Measurements from ENCODE around the gene ACOX1.

ACOX1 gene

GRCh38 chr17:75978938-75979704 lies at the start of gene ACOX1, which contains the start of gene TEN1:
Gene ACOX1, minus strand, starts transcription at chr17:75979166. Its CDS starts 93 bp downstream, at chr17:75979073.
Gene TEN1, plus strand, starts transcription at chr17:75979240. Its CDS starts 6,953 bp downstream, at chr17:75986193.
- DNase-seq: peak; percentile 62 to 99 (median 96)

DNA sequence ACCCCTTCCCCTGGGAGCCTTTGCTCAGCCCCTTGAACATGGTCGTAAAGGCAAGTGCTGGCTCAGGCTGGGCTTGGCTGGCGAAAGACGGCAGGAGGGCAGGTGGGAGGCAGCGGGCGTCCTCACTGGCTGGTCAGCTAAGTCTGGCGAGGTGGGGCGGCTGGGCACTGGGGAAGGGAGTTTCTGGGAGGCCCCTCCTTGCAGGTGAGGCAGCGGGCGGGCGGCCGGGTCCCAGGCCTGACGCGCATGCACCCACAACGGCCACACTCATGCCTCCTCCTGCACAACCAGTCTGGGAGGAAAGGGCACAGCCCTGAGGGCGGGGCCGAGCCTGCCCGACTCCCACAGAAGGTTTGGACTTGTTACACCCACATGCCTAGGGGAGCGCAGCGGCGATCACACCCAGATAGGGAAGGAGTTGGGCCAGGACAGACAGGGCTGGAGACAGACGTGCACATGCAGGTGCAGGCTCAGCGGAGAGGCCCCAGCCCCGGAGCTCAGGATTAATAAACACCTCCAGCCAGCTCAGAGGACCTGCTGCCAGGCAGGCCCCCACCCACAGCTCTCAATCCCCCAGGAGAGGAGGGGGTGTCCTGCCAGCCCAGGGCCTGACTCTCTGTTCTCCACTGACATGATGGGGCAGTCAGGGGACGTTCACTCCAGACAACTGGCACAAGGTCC lies 48.3 kb upstream of the ACOX1 start, which contains the start of gene EVPL:
EVPL (minus strand) TSS at position 148 of the 681 bp plus-strand sequence; CDS start at position 40, 108 bp downstream.
- DNase-seq: no peak

DNA sequence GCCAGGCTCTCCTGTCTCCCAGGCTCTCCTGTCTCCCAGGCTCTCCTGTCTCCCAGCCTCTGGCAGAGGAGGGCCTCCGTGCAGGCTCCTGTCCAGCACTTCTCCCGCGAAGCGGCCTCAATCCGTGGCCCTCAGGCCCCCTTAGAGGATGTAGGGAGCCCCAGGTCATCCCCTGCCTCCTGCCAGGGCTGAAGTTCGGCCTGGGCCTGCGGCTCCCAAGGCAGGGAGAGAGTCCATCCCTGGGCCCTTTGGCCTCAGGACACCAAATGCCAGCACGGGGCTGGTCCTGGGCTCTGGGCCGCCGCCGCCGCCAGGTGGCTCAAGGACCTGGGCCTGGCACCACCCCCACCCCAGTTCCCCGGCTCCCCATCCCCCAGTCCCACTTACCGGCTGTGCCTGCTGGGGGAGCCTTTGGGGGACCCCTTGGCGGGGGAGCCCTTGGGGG lies 47.8 kb upstream of the ACOX1 start:
- DNase-seq: no peak

DNA sequence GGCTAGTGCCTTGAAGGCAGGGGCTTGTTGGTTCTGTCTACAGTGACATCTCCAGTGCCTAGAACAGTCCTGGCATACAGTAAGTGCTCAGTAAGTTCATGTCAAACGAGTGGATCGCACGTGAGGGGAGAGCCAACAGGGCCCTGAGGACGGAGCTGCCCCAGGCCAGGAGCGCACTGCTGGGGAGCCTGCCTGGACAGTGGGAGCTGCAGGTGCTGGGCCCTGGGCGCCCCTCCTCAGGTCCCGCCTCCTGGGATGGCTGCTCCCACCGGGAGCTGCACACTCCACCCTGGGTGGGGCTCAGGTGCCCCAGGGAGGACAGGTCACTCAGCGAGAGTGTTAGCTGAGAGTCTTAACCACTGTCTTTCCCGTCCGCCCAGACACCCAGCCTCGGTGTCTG lies 46.3 kb upstream of the ACOX1 start:
- DNase-seq: no peak

- DNase-seq: no peak
These were observed 45.4 kb upstream of the ACOX1 start for GRCh38 chr17:76024353-76024752.

DNA sequence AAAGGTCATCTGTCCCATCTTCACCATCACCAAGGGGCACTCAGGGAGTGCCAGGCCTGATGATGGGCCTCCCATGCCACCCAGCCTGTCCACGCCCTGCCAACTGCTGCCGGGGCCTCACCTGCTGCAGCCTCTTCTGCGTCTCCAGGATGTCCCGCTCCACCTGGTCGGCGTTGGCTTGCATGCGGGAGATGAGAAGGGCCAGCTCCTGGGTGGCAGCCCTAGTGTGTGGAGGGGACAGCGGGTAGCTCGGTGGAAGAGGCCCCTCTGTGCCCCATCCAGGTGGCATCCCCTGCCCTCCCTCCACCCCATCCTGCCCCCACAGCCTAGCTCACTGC lies 44.9 kb upstream of the ACOX1 start:
- no peak for DNase-seq

DNA sequence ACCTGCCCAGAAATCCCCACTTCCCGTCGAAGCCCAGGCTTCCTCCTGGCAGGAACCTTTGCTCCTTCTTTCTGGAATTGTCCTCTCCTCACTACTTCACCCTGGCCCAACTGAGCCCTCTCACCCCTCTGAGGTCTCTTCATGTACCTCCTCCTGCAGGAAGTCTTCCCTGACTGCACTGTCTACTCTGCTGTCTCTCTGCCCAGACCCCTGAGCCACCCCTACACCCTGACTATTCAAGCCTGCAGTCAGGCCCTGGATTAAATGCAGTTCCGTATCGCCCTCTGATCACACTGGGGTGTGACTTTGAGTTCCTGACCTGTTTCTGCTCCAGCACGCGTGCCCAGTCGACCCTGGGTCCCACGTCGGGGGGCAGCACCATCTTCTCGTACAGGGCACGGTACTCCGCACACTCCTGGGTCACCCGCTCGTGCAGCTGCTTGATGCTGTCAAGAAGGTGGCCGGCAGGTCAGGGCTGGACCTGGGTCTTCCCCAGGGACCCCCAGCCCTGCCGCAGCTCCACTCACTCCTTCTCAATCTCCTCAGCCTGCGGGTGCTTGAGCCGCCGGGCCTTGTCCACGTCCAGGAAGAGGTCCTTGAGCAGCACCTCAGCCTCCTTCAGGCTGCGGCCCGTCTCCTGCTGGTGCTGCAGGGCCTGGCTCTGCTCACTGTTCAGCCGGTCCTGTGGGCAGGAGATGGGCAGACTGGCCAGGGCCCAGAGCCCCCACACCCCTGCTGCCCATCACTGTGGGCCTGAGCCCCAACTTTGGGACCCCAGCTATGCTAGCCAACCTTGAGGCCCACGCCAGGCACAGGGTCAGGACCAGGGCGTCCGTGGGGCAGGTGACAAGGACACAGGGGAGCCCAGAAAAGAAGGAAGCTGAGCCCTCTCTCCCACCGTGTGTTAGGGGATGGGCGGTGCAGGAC lies 44.3 kb upstream of the ACOX1 start:
- DNase-seq: no peak

- no peak for DNase-seq
These were observed 43.3 kb upstream of the ACOX1 start for GRCh38 chr17:76022285-76022684.

- no peak for DNase-seq
These were observed 41.0 kb upstream of the ACOX1 start for GRCh38 chr17:76019833-76020467.

- DNase-seq: no peak
These were observed 39.8 kb upstream of the ACOX1 start for GRCh38 chr17:76018801-76019200.

DNA sequence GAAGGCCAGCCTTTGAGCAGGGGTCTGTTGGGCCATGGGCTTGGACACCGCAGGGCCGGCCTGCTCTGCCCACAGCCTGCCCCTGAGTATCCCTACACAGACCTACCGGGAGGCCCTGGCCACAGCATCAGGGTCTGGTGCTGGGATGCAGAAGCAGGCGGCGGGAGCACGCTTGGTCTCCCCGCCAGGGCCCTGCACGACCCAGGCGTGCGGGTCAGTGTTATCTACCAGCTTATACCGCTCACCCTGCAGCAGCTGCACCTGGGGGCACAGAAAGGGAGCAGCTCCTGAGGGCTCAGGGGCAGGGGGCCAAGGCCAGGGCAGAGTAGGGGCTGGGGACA lies 39.3 kb upstream of the ACOX1 start:
- DNase-seq: no peak

- no peak for DNase-seq
These were observed 38.7 kb upstream of the ACOX1 start for GRCh38 chr17:76017481-76018339.

GRCh38 chr17:76014925-76015261 lies 35.9 kb upstream of the ACOX1 start:
- no peak for DNase-seq

DNA sequence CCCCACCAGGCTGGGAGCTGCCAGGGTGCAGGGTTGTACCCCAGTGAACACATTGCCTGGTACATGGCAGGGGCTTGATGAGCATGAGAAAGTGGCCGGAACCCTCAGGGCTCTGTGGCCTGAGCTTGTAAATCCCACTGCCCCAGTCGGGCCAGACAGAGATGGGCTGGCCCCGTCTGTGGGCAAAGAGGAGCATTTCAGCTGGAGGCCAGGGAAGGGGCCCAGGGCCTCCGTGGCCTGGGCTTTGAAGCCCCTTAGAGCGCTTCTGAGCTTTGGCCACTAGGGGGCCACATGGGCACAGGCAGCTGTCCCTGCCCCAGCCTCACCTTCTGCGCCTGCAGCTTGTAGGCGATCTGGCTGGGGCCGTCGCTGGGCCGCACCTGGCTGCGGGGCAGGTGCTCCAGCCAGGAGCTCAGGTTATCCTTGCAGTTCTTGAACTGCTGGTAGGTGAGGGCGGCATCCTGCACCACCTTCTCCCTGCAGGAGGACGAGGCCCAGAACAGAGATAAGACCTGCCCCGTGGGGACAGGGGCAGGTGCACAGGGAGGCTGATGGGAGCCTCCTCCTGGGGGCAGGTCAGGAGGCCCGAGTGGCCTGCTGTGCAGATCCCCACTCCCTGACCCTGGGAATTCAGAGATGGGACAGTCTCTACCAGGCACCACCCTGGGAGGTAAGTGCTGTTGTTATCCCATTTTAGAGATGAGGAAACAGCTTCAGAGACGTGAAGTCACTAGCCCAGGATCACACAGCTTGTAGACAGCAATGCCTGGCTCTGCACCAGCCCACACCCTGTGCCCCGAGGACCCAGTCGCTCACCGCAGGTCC lies 35.3 kb upstream of the ACOX1 start:
- peak in 32 of 56 donors; percentile 6 to 64 (median 28) for DNase-seq

GRCh38 chr17:76013377-76013932 lies 34.5 kb upstream of the ACOX1 start:
- no peak for DNase-seq

DNA sequence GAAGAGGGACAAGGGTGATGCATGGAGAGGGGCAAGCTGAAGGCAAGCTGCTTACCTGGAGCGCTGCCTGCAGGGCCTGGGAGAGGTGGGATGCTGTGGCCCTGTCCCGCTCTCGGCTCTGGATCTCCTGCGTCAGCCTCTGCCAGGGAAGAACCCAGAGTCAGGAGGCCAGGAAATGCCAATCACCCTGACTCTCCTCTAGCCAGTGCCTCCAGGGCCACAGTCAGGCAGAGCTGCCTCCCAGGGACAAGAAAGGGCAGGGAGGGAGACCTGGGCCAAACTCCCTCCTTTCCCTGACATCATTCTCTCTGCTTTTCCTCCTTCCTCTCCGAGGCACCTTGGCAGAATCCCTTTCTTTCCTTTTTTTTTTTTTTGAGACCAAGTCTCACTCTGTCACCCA lies 33.0 kb upstream of the ACOX1 start:
- DNase-seq: no peak

GRCh38 chr17:76009969-76010661 lies 31.1 kb upstream of the ACOX1 start:
- DNase-seq: no peak

GRCh38 chr17:76009447-76009846 lies 30.5 kb upstream of the ACOX1 start:
- no peak for DNase-seq
